ENCODE measurements around the gene ATP2A1. TPM values are rescaled to one million over a fixed set of nuclear protein-coding genes. Genes with fewer than 3 reads are reported as not detected.
A peak's percentile ranks its signal among the peaks of the same experiment; 100 is the strongest.

ATP2A1 gene
- 0.16 TPM for total RNA-seq

- DNase-seq, result no peak
Observed at GRCh38 chr16:28878083-28878926, at the start of gene ATP2A1. Gene ATP2A1, plus strand, starts transcription at chr16:28878488. Its CDS starts 184 bp downstream, at chr16:28878672.

DNA sequence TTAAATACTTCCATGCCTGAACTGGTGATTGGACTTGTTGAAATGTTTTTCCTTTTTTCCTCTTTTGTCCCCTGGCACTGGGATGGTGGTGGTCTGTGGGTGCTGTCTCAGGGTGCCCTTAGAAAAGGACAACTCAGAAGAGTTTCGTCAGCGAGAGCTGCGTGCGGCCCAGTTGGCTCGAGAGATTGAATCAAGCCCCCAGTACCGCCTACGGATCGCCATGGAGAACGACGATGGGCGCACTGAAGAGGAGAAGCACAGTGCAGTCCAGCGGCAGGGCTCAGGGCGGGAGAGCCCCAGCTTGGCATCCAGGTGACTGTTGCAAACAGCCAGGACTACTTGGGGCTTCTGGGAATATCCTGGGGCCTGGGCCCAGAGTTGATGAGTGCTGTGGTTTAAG is 48.5 kb upstream of the ATP2A1 start:
- no peak for DNase-seq

DNA sequence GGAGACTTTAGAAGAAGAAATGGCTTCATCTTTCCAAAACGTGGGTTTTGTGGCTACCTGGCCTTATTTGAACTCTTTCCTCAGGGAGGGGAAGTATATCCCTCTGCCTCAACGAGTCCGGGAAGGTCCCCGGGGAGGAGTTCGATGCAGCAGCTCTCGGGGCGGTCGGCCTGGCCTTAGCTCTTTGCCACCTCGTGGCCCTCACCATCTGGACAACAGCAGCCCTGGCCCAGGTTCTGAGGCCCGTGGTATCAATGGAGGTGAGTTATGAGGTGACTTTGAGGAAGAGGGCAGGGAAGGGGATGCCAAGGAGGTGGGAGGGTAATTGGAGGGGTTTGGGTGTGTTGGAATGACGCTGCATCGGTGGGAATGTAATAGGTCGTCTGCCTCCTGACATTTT is 47.8 kb upstream of the ATP2A1 start:
- DNase-seq, result no peak

- no peak for DNase-seq
Observed at GRCh38 chr16:28834349-28834748, 43.9 kb upstream of the ATP2A1 start.

DNA sequence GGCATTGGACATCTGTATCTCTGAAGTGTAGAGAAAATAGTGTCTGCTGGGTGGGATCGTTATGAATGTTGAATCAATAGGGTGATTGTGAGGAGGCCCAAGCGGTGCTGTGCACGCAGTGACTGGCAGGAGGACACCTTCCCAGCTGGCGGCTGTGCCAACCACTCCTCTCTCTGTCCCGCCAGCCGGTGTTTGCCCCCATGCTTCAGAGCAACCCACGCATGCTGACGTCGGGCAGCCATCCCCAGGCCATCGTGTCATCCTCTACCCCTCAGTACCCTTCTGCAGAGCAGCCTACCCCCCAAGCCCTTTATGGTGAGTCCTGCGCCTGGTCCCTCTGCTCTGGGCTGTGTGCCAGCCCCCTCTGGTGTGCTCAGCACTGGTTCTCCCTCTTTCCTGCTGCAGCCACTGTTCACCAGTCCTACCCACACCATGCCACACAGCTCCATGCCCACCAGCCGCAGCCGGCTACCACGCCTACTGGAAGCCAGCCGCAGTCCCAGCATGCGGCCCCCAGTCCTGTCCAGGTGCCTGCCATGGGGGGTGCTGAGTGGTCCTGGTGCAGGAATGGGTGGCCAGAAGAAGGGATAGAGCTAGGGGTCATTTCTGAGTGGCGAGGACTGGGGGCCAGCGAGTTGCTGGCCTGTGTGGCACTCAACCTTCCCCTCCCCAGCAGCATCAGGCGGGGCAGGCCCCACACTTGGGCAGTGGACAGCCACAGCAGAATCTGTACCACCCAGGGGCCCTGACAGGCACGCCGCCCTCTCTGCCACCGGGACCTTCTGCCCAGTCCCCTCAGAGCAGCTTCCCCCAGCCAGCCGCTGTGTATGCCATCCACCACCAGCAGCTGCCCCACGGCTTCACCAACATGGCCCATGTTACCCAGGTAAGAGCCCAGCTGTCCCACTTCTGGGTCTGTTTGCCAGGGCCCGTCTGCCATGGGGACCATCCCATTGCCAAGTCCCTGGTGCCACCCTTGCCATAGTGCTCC is 43.1 kb upstream of the ATP2A1 start:
- DNase-seq, result no peak

- DNase-seq, result no peak
Observed at GRCh38 chr16:28835864-28836760, 42.2 kb upstream of the ATP2A1 start.

- DNase-seq, result no peak
Observed at GRCh38 chr16:28836761-28837064, 41.6 kb upstream of the ATP2A1 start.

GRCh38 chr16:28837672-28838557 is 40.4 kb upstream of the ATP2A1 start:
- no peak for DNase-seq

GRCh38 chr16:28838558-28838918 is 39.8 kb upstream of the ATP2A1 start:
- DNase-seq, result no peak

GRCh38 chr16:28839004-28839639 is 39.2 kb upstream of the ATP2A1 start:
- DNase-seq, result no peak

DNA sequence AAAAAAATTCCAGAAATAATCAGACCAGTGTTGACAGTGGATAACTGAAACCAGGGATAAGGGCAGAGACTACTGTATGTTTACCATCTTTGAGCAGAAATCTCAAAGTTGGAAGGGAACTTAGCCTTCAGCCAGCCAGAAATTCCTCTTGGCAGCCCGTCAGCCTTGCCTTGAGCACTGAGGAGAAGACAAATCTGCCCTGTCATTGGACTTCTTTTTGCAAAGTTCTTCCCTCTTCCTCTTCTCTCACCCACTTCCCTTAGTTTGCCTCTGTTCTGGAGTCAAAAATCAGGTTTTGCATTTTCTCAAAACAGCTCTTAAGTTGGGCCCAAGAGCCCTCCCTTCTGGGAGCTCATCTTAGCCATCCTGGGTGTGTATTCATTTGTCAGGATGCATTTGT is 38.4 kb upstream of the ATP2A1 start:
- DNase-seq, result no peak

- no peak for DNase-seq
Observed at GRCh38 chr16:28842696-28843095, 35.6 kb upstream of the ATP2A1 start.

DNA sequence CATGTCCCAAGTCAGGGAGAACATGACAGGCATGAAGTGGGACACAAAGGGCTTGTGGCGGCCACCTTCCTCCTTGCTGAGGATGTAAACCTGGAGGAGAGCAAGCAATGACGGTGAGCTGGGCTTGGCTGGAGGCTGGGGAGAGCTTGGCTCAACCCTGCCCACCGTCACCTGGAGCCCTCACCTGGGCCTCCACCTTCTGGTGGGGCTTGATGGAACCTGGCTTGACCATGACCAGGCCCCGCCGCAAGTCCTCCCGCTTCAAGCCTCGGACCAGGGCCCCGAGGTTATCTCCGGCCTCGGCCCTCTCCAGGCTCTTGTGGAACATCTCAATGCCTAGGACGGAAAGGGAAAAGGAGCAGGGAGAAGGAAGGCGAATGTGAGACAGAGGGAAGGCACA is 34.5 kb upstream of the ATP2A1 start:
- no peak for DNase-seq

GRCh38 chr16:28844226-28844885 is 33.9 kb upstream of the ATP2A1 start:
- DNase-seq, result no peak

- no peak for DNase-seq
Observed at GRCh38 chr16:28845293-28845692, 33.0 kb upstream of the ATP2A1 start.

DNA sequence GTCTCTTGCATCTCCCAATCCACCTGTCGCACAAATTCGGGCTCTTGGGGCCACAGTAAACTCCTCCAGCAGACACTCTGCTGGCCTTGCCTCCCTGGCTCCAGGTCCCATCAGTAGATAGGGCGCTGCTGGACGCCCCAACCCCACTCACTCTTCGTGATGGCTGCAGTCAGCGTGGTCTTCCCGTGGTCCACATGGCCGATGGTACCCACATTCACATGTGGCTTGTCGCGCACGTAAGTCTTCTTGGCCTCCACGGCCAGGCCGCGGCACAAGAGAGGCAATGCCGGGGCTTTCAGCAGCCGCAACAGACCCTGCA is 32.6 kb upstream of the ATP2A1 start:
- no peak for DNase-seq

GRCh38 chr16:28846080-28846932 is 32.0 kb upstream of the ATP2A1 start, which contains the start of gene TUFM:
Gene TUFM, minus strand, starts transcription at chr16:28846348. Its CDS starts 79 bp downstream, at chr16:28846269.
- DNase-seq, result peak; percentile 99

GRCh38 chr16:28846933-28847273 is 31.4 kb upstream of the ATP2A1 start:
- no peak for DNase-seq

- no peak for DNase-seq
Observed at GRCh38 chr16:28858421-28858820, 19.9 kb upstream of the ATP2A1 start.
